Caco-2 (cell line): ENCODE data around the gene NRCAM. TPM values are rescaled to one million over a fixed set of nuclear protein-coding genes. Genes with fewer than 3 reads are reported as not detected.
A peak's percentile ranks its signal among the peaks of the same experiment; 100 is the strongest.

ENCODE experiments used
- BruUV-seq: library from RNA; stranded (reverse); fragments of 400-500 nt; replicated peaks from 2 replicates; lab custom pipeline; 2021; lab: Mats Ljungman, UMichigan
- CTCF ChIA-PET: fragments of 300-600 bp; sonication (Branson Sonifier 250); formaldehyde crosslinking; loops from one replicate; lab custom pipeline; 2022; ENCODE audit warnings: antibody characterized with exemption; lab: Charles Lee
- POLR2A ChIA-PET: fragments of 300-600 bp; sonication (Branson Sonifier 250); formaldehyde crosslinking; loops from one replicate; lab custom pipeline; 2022; ENCODE audit warnings: antibody characterized with exemption; lab: Charles Lee
- DNase-seq, 2 experiments: peaks; one replicate each; pipeline versions ENCODE4 v3.0.0 to v3.0.0-alpha.2; 2020 to 2022
- H3K27me3 ChIP-seq: replicated peaks from 2 replicates; pipeline ENCODE4 v1.6.0; 2011; ENCODE audit warnings: low read length; ENCODE audit not compliant: control insufficient read depth, insufficient read depth
- H3K36me3 ChIP-seq: 2 replicates; pipeline ENCODE4 v1.5.1; 2011; ENCODE audit warnings: low read length; ENCODE audit not compliant: control insufficient read depth, insufficient read depth
- H3K4me1 ChIP-seq: fragments of 250-450 bp; sonication (Bioruptor Pico); 2 replicates; pipeline ENCODE4 v1.5.1; 2020; ENCODE audit warnings: mild to moderate bottlenecking
- H3K4me3 ChIP-seq: 2 replicates; pipeline ENCODE4 v1.5.1; 2011; ENCODE audit warnings: low read depth, mild to moderate bottlenecking, control low read depth, low read length
- H3K9me3 ChIP-seq: fragments of 250-450 bp; sonication (Bioruptor Pico); 2 replicates; pipeline ENCODE4 v1.5.1; 2020; ENCODE audit warnings: mild to moderate bottlenecking, moderate library complexity
- H3K27ac Mint-ChIP-seq: one replicate; pipeline ENCODE4 v1.8.0; 2022; ENCODE audit warnings: mixed read lengths; ENCODE audit not compliant: unreplicated experiment
- H3K27me3 Mint-ChIP-seq: one replicate; pipeline ENCODE4 v1.8.0; 2022; ENCODE audit warnings: mixed read lengths; ENCODE audit not compliant: insufficient read depth, unreplicated experiment
- H3K36me3 Mint-ChIP-seq: one replicate; pipeline ENCODE4 v1.8.0; 2022; ENCODE audit warnings: mild to moderate bottlenecking, mixed read lengths; ENCODE audit not compliant: insufficient read depth, unreplicated experiment
- H3K4me1 Mint-ChIP-seq: one replicate; pipeline ENCODE4 v1.8.0; 2022; ENCODE audit warnings: low read depth, mixed read lengths; ENCODE audit not compliant: unreplicated experiment
- H3K4me3 Mint-ChIP-seq: one replicate; pipeline ENCODE4 v1.8.0; 2022; ENCODE audit warnings: mild to moderate bottlenecking, moderate library complexity, mixed read lengths; ENCODE audit not compliant: unreplicated experiment
- H3K9me3 Mint-ChIP-seq: one replicate; pipeline ENCODE4 v1.8.0; 2022; ENCODE audit warnings: mixed read lengths; ENCODE audit not compliant: unreplicated experiment
- intact Hi-C: fragments of 100-400 bp; cut with micrococcal nuclease; formaldehyde crosslinking; loops from one replicate; pipeline ENCODE4 v1.10.0; 2022; ENCODE audit not compliant: unreplicated experiment
- total RNA-seq: library from RNA; stranded (reverse); gene quantifications from 2 replicates; pipeline ENCODE4 v1.2.3, GENCODE V29; 2022
- TF ChIP-seq, protein P1 (sequence below), 2 experiments: fragments of 200-600 bp in 1 of 2; IDR thresholded peaks; 1 replicate in 1 of 2; 2 replicates in 1 of 2; pipeline versions ENCODE4 v1.5.1 to v1.8.0; 2011 to 2022; ENCODE audit warnings: antibody characterized with exemption in 1 of 2, control low read depth in 1 of 2, inconsistent platforms in 1 of 2, low read depth in 1 of 2, low read length in 1 of 2, mild to moderate bottlenecking in 1 of 2, moderate library complexity in 1 of 2; ENCODE audit not compliant: insufficient read depth in 1 of 2, severe bottlenecking in 1 of 2, unreplicated experiment in 1 of 2

The NRCAM gene
- total RNA-seq, 1 experiment from 2014 or later: 96.2 TPM

DNA sequence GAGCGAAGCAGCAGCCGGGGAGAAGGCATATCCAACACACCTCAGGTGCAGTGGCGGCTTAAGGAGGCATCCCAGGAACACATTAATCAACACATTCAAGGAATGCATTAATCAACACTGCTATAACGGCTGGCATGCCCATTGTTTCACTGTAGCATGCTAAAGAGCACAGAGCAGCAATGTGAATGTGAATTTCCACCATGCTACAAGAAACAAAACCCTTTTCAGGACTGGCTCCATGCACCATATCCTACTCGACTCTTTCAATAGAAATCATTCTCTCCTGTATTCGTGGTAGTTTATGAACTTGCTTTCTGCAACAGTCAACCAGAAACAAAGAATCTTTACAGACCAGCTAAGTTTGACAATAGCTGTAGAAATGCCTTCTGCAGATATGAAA is 149.0 kb downstream of the NRCAM start:
- H3K27me3 Mint-ChIP-seq: no peaks in the 10 kb centered on the region
- no peak overlapping the region for H3K4me3 Mint-ChIP-seq
- peaks cover 9% of the 10 kb centered on the region for H3K4me1 Mint-ChIP-seq
- no peaks in the 10 kb centered on the region for H3K9me3 Mint-ChIP-seq
- H3K4me1 ChIP-seq: no peaks in the 10 kb centered on the region
- BruUV-seq: no TSS peak
- ChIA-PET POLR2A (no interaction called here), CTCF (no interaction called here)
- H3K4me3 ChIP-seq: no peak overlapping the region
- TF ChIP-seq, protein P1, sequence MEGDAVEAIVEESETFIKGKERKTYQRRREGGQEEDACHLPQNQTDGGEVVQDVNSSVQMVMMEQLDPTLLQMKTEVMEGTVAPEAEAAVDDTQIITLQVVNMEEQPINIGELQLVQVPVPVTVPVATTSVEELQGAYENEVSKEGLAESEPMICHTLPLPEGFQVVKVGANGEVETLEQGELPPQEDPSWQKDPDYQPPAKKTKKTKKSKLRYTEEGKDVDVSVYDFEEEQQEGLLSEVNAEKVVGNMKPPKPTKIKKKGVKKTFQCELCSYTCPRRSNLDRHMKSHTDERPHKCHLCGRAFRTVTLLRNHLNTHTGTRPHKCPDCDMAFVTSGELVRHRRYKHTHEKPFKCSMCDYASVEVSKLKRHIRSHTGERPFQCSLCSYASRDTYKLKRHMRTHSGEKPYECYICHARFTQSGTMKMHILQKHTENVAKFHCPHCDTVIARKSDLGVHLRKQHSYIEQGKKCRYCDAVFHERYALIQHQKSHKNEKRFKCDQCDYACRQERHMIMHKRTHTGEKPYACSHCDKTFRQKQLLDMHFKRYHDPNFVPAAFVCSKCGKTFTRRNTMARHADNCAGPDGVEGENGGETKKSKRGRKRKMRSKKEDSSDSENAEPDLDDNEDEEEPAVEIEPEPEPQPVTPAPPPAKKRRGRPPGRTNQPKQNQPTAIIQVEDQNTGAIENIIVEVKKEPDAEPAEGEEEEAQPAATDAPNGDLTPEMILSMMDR (IDR thresholded peaks at IDR 0.05; ENCODE audit: insufficient read depth in 1 of 2, low read depth in 1 of 2, low read length in 1 of 2, severe bottlenecking in 1 of 2, unreplicated experiment in 1 of 2): no peak
- no peaks in the 10 kb centered on the region for H3K9me3 ChIP-seq
- H3K27me3 ChIP-seq: no peaks in the 10 kb centered on the region
- DNase-seq: no peak
- peaks cover 15% of the 10 kb centered on the region for H3K36me3 Mint-ChIP-seq
- no peaks in the 10 kb centered on the region for H3K36me3 ChIP-seq
- intact Hi-C loops: no loop called here
- no peak overlapping the region for H3K27ac Mint-ChIP-seq

DNA sequence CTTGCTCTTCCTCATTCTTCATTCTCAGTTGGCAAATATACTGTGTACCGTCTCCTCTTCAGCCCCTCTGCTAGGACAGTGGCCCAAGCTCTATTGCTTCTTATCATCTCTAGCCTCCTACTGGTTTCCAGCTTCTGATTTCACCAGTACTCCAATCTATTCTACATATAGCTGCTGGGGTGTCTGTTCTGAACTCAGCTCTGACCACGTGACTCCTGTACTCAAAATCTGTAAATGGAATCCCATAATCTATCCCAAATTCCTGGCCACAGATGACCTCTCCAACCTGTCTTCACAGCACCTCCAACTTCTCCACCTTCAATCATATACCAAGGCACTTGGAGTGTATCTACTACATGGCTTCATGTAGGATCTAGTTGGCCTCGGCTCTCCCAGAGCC is 152.9 kb downstream of the NRCAM start:
- TF ChIP-seq, protein P1 (IDR thresholded peaks at IDR 0.05; ENCODE audit: insufficient read depth in 1 of 2, low read depth in 1 of 2, low read length in 1 of 2, severe bottlenecking in 1 of 2, unreplicated experiment in 1 of 2): no peak
- H3K4me3 Mint-ChIP-seq: no peak overlapping the region
- intact Hi-C loops: no loop called here

DNA sequence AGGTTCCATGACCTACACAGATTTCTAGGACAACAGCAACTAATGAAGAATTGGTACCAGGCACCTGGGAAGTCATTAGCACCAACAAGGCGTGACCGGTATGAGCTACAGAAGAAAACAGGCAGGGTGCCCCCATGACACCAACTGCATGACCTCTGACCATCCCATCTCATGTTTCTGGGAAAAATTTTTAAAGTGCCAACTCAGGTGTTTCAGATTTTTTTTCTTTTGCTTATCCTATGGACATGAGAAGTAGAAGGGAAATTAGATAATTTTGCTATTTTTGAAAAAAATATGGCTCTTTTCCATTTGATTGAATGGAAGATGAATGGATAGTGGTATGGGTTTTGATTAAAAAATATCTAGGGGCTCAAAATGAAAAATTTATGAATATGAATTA is 154.8 kb downstream of the NRCAM start:
- H3K4me3 ChIP-seq: no peak overlapping the region
- ChIA-PET CTCF (no interaction called here), POLR2A (no interaction called here)
- BruUV-seq: no TSS peak
- H3K4me3 Mint-ChIP-seq: no peak overlapping the region
- no peaks in the 10 kb centered on the region for H3K27me3 Mint-ChIP-seq
- H3K36me3 ChIP-seq: no peaks in the 10 kb centered on the region
- peaks cover 11% of the 10 kb centered on the region for H3K4me1 ChIP-seq
- no peaks in the 10 kb centered on the region for H3K9me3 Mint-ChIP-seq
- H3K4me1 Mint-ChIP-seq: peaks cover 31% of the 10 kb centered on the region
- no peak overlapping the region for H3K27ac Mint-ChIP-seq
- no peak for DNase-seq
- H3K9me3 ChIP-seq: no peaks in the 10 kb centered on the region
- peaks cover 17% of the 10 kb centered on the region for H3K36me3 Mint-ChIP-seq
- intact Hi-C loops: no loop called here
- no peaks in the 10 kb centered on the region for H3K27me3 ChIP-seq
- TF ChIP-seq, protein P1 (IDR thresholded peaks at IDR 0.05; ENCODE audit: insufficient read depth in 1 of 2, low read depth in 1 of 2, low read length in 1 of 2, severe bottlenecking in 1 of 2, unreplicated experiment in 1 of 2): no peak

More for the DNA sequence above, 152.9 kb downstream of the NRCAM start:
- H3K9me3 ChIP-seq: no peaks in the 10 kb centered on the region
- H3K36me3 ChIP-seq: no peaks in the 10 kb centered on the region
- Mint-ChIP-seq H3K9me3 (no peaks in the 10 kb centered on the region), H3K27ac (peak overlapping the region; percentile 21), H3K4me1 (peaks cover 24% of the 10 kb centered on the region), H3K36me3 (peaks cover 21% of the 10 kb centered on the region), H3K27me3 (no peaks in the 10 kb centered on the region)
- no TSS peak for BruUV-seq
- DNase-seq: no peak
- peaks cover 11% of the 10 kb centered on the region for H3K4me1 ChIP-seq
- no peaks in the 10 kb centered on the region for H3K27me3 ChIP-seq
- POLR2A ChIA-PET: no interaction called here
- H3K4me3 ChIP-seq: no peak overlapping the region
- CTCF ChIA-PET: no interaction called here
